Smooth muscle cell (in vitro differentiated cells): Measurements from ENCODE around the gene GPR31. TPM values are rescaled to one million over a fixed set of nuclear protein-coding genes. Genes with fewer than 3 reads are reported as not detected.

Source experiments
- DNase-seq: peaks from one replicate; lab custom pipeline; 2025; ENCODE audit not compliant: unreplicated experiment; lab: John Stamatoyannopoulos, UW
- H2AFZ ChIP-seq: fragments of 200-600 bp; sonication (generic); 2 replicates; pipeline ENCODE4 v1.6.0; 2016; ENCODE audit warnings: antibody characterized with exemption, low read depth, mild to moderate bottlenecking
- H3F3A ChIP-seq: fragments of 200-600 bp; sonication (generic); 2 replicates; pipeline ENCODE4 v1.6.0; 2017; ENCODE audit warnings: antibody characterized with exemption, low read depth
- H3K27ac ChIP-seq: fragments of 200-600 bp; sonication (generic); 2 replicates; pipeline ENCODE4 v1.5.1; 2016; ENCODE audit warnings: low read depth, mild to moderate bottlenecking
- H3K27me3 ChIP-seq: fragments of 200-600 bp; sonication (generic); 2 replicates; pipeline ENCODE4 v1.6.1; 2016; ENCODE audit warnings: low read depth, mild to moderate bottlenecking
- H3K36me3 ChIP-seq: fragments of 200-600 bp; sonication (generic); 2 replicates; pipeline ENCODE4 v1.5.1; 2016; ENCODE audit warnings: low read depth
- H3K4me1 ChIP-seq: fragments of 200-600 bp; sonication (generic); 2 replicates; pipeline ENCODE4 v1.5.1; 2016; ENCODE audit warnings: low read depth
- H3K4me2 ChIP-seq: fragments of 200-600 bp; sonication (generic); 2 replicates; pipeline ENCODE4 v1.6.0; 2016; ENCODE audit warnings: mild to moderate bottlenecking
- H3K4me3 ChIP-seq: fragments of 200-600 bp; sonication (generic); 2 replicates; pipeline ENCODE4 v1.5.1; 2016; ENCODE audit warnings: mild to moderate bottlenecking
- H3K79me2 ChIP-seq: fragments of 200-600 bp; sonication (generic); 2 replicates; pipeline ENCODE4 v1.6.0; 2016; ENCODE audit warnings: low read depth, mild to moderate bottlenecking
- H3K9ac ChIP-seq: fragments of 200-600 bp; sonication (generic); 2 replicates; pipeline ENCODE4 v1.6.0; 2016; ENCODE audit warnings: low read depth
- H3K9me3 ChIP-seq: fragments of 200-600 bp; sonication (generic); replicated peaks from 2 replicates; pipeline ENCODE4 v1.5.1; 2016; ENCODE audit warnings: low read depth
- H4K20me1 ChIP-seq: fragments of 200-600 bp; sonication (generic); 2 replicates; pipeline ENCODE4 v1.6.0; 2016; ENCODE audit warnings: low read depth
- WGBS: methylation state at CpG from one replicate; pipeline ENCODE4 v1.1.7; 2016; ENCODE audit warnings: low lambda C conversion rate; 5-methylcytosine and 5-hydroxymethylcytosine counted together
- polyA plus RNA-seq: library from polyadenylated mRNA; unstranded; fragments of >200 nt; fragmentation: Nextera tagmentation; extraction: Ambion mirVana; gene quantifications from 2 replicates; pipeline ENCODE4 v1.2.1, GENCODE V29; 2016
- total RNA-seq: library from RNA; depleted of rRNA; stranded (reverse); fragments of >200 nt; gene quantifications from 2 replicates; pipeline ENCODE4 v1.2.3, GENCODE V29; 2014
- TF ChIP-seq, protein P1 (sequence below): fragments of 200-600 bp; sonication (generic); IDR thresholded peaks from 2 replicates; pipeline ENCODE4 v1.5.1; 2017; ENCODE audit warnings: borderline replicate concordance, mild to moderate bottlenecking, antibody characterized with exemption; ENCODE audit not compliant: insufficient read depth, poor library complexity, severe bottlenecking

The GPR31 gene
- total and polyA plus RNA-seq, 2 experiments from 2014 or later, result not detected

DNA sequence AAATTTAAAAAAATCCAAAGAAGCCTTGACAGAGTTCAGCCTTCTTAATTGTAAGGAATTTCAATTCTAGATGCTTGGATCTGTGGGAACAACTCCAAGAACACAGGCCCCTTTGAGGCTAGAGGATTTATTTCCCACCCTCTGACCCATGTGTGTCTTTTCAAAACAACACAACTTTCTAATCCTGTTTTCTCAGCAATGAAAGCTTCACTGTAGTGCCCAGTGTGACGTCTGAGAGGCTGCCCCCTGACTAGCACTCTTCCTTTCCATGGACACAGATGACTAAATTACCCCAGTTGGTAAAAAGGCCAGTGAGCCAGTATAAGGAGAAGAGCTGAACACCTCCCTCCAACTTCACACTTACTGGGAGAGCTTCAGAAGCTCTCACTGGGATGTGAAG is 51.4 kb downstream of the GPR31 start:
- H2AFZ ChIP-seq, result no peak overlapping the region
- H3F3A ChIP-seq, result no peaks in the 10 kb centered on the region
- no peaks in the 10 kb centered on the region for H4K20me1 ChIP-seq
- no peak overlapping the region for H3K4me3 ChIP-seq
- no peaks in the 10 kb centered on the region for H3K27me3 ChIP-seq
- H3K4me1 ChIP-seq, result no peaks in the 10 kb centered on the region
- DNase-seq, result no peak
- H3K36me3 ChIP-seq, result no peaks in the 10 kb centered on the region
- TF ChIP-seq, protein P1, sequence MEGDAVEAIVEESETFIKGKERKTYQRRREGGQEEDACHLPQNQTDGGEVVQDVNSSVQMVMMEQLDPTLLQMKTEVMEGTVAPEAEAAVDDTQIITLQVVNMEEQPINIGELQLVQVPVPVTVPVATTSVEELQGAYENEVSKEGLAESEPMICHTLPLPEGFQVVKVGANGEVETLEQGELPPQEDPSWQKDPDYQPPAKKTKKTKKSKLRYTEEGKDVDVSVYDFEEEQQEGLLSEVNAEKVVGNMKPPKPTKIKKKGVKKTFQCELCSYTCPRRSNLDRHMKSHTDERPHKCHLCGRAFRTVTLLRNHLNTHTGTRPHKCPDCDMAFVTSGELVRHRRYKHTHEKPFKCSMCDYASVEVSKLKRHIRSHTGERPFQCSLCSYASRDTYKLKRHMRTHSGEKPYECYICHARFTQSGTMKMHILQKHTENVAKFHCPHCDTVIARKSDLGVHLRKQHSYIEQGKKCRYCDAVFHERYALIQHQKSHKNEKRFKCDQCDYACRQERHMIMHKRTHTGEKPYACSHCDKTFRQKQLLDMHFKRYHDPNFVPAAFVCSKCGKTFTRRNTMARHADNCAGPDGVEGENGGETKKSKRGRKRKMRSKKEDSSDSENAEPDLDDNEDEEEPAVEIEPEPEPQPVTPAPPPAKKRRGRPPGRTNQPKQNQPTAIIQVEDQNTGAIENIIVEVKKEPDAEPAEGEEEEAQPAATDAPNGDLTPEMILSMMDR, result no peak
- no peak overlapping the region for H3K9ac ChIP-seq
- no peaks in the 10 kb centered on the region for H3K79me2 ChIP-seq
- no peak overlapping the region for H3K4me2 ChIP-seq
- H3K27ac ChIP-seq, result no peak overlapping the region
- WGBS, result 64% methylated on average over 1 of the region's 1 CpG
- H3K9me3 ChIP-seq, result no peaks in the 10 kb centered on the region

Other genes starting within 250 kb of the GPR31 start
- gene RNASET2, start 201.4 kb downstream of the GPR31 start, total RNA-seq, result 16.8 and 20.6 TPM in 2 replicates
- 29.3 and 34.1 TPM in 2 replicates for gene RNASET2, start 201.4 kb downstream of the GPR31 start, polyA plus RNA-seq
- 16.0 and 26.0 TPM in 2 replicates for gene CEP43, start 158.6 kb downstream of the GPR31 start, total RNA-seq
- 9.7 and 13.2 TPM in 2 replicates for gene CEP43, start 158.6 kb downstream of the GPR31 start, polyA plus RNA-seq
- not detected in 2 replicates for gene CCR6, start 34.9 kb downstream of the GPR31 start, total RNA-seq
- gene CCR6, start 34.9 kb downstream of the GPR31 start, polyA plus RNA-seq, result 0.41 TPM in 1 of 2 replicates, not detected in the other
- 1.5 TPM in 1 of 2 replicates, not detected in the other for gene UNC93A, start 133.3 kb upstream of the GPR31 start, total RNA-seq
- gene UNC93A, start 133.3 kb upstream of the GPR31 start, polyA plus RNA-seq, result not detected in 2 replicates
- not detected in 2 replicates for gene TTLL2, start 167.1 kb upstream of the GPR31 start, total RNA-seq
- gene TTLL2, start 167.1 kb upstream of the GPR31 start, polyA plus RNA-seq, result not detected in 2 replicates